ENCODE results near the gene RAB3GAP1.

DNA sequence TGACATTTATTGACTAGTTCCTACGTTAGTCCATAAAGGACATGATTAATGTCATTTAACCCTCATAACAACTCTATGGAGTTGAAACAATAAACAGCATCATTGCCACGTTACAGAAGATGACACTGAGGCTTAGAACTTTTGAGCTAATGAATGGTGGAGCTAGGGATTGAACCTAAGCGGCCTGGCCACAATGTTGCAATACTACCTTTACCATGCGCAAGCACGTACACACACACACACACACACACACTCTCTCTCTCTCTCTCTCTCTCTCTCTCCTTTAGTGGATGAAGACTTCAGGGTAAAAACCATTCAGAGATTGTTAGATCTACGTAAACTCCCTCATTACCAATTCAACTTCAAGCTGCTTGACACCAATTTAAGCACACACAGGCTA, 4.0 kb upstream of the RAB3GAP1 start:
- no peak for TF ChIP-seq CTCF (IDR thresholded peaks at IDR 0.05; ENCODE audit: low read length)
- TF ChIP-seq EZH2phosphoT487 (IDR thresholded peaks at IDR 0.05; ENCODE audit: low read length), result no peak
- no peak for TF ChIP-seq EZH2 (optimal IDR thresholded peaks at IDR 0.05; ENCODE audit: low read depth, low read length)
